SHP77 (cell line): Measurements from ENCODE around the gene ARL2BP.
"Not testable (repeated sequence)": the region's sequence is repeated elsewhere in the genome, so short reads cannot be mapped to it uniquely, and the experiment has no call there.

ENCODE experiments used
- DNase-seq, 2 experiments: peaks; one replicate each; lab custom pipeline; 2025; lab: John Stamatoyannopoulos, UW

ARL2BP gene

DNA sequence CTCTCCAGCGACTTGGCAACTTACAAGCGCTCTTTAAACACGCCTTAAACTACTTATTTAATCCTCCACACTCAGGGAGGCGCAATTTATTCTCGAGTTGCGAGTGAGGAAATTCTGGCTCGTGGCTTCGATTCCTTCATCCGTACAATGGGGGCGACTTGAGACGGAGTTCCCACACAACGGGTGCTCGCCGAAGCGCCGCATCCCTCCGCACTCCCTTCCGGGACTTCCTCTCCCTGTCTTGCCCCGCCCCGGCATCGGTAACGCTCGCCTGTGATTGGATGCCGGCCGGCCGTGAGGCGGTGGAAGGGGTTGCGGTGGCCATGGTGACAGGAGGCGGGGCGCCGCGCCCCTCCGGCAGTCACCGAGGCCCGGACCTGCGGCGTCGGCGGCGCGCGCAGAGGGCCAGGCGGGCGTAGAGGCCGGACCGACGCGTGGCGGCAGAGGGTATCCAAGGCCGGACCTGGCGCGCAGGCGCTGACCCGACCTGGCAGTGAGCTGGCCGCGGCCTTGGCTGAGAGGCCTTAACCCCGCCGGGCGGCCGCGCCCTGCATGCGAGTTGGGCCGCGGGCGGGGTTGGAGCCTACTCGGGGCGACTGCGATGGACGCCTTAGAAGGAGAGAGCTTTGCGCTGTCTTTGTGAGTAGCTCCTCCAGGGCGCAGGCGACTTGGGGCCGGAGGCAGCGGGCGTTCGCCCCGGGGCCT is at the start of gene ARL2BP:
TSS of gene ARL2BP (plus strand) at position 493 of the 705 bp plus-strand sequence. CDS start at position 602, 109 bp downstream.
- DNase-seq = peak; percentile 91 to 97

DNA sequence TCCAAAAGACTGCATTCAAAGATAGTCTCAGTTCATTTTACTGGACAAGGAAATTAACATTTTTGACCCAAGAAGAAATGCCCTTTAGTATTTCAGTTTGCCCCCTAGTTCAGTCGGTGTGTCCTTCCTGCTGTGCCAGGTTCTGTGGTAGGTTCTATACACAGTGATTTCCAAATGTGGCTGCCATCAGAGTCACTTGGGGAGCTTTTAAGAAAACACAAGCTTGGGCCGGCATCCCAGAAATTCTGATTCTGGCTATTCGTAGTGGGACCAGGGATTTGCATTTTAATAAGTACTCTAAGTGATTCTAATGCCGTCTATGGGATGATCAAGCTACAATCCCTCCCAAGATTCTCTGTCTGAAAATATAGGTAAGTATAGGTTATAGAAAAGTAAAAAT is 48.8 kb upstream of the ARL2BP start:
- DNase-seq = no peak

- no peak for DNase-seq
These were observed 48.3 kb upstream of the ARL2BP start for GRCh38 chr16:57196753-57197152.

DNA sequence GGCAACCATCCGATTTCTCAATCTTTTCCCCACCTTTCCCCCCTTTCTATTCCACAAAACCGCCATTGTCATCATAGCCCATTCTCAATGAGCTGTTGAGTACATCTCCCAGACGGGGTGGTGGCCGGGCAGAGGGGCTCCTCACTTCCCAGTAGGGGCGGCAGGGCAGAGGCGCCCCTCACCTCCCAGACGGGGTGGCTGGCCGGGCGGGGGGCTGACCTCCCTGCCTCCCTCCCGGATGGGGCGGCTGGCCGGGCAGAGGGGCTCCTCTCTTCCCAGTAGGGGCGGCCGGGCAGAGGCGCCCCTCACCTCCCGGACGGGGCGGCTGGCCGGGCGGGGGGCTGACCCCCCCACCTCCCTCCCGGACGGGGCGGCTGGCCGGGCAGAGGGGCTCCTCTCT is 44.7 kb upstream of the ARL2BP start:
- not testable (repeated sequence) for DNase-seq

DNA sequence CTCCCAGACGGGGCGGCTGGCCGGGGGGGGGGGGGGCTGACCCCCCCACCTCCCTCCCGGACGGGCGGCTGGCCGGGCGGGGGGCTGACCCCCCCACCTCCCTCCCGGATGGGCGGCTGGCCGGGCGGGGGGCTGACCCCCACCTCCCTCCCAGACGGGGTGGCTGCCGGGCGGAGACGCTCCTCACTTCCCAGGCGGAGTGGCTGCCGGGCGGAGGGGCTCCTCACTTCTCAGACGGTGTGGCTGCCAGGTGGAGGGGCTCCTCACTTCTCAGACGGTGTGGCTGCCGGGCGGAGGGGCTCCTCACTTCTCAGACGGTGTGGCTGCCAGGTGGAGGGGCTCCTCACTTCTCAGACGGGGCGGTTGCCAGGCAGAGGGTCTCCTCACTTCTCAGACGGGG is 44.1 kb upstream of the ARL2BP start:
- not testable (repeated sequence) for DNase-seq

DNA sequence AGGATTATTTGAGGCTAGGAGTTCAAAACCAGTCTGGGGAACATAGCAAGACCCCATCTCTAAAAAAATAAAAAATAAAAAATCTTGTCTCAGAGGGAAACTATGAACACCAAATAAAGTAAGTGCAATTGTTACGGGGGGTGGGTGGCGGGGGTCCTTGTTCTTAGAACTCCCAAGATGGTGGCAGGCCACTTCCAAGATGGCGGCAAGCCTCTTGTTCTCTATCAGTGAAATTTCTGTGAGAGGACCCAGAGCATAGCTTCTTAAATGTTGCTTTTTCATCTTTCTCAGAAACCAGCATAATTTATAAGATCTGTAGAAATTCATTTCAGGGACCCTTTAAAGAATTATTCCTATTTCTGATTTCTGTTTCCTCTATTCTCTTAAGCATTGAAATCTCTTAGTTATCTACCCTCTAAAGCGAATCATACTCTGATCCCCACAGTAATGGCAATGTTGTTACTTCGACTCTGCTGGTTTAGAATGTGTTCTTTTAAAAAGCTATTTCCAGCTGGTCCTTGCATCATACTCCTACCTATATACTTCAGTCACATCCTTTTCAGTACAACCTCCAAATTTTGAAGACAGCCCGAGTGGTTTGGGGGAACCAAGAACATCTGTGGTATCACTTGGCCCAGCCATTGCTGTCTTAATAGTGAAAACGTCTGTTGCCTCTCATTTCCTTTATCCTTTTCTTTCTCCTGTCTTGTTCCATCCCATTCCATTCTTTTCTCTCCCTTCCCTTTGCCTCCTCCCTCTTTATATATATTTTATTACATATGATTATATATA is 42.8 kb upstream of the ARL2BP start:
- no peak for DNase-seq

DNA sequence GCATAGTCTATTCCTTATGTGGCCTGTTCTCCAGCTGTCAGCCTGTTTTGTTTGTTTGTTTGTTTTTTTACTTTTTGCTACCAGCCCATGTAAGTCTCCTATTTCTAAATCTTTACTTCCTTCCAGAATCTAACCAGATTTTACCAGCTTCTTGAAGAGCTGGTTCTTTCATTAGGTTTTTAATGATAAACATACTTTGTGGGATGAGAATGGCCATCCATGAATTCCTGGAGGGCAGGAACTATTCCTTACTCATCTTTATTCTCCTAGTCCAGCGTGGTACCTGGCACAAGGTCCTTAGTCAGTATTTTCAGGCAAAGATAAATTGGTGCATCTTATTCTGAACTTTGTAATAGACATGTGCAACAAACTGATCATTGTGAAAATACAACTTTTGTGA is 41.6 kb upstream of the ARL2BP start:
- DNase-seq = no peak

DNA sequence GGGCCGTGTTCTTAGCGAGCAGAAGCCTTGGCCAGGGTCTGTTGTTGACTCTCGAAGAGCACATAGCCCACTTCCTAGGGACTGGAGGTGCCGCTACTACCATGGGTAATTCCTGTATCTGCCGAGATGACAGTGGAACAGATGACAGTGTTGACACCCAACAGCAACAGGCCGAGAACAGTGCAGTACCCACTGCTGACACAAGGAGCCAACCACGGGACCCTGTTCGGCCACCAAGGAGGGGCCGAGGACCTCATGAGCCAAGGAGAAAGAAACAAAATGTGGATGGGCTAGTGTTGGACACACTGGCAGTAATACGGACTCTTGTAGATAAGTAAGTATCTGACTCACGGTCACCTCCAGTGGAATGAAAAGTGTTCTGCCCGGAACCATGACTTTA is 40.4 kb upstream of the ARL2BP start:
- DNase-seq = no peak

DNA sequence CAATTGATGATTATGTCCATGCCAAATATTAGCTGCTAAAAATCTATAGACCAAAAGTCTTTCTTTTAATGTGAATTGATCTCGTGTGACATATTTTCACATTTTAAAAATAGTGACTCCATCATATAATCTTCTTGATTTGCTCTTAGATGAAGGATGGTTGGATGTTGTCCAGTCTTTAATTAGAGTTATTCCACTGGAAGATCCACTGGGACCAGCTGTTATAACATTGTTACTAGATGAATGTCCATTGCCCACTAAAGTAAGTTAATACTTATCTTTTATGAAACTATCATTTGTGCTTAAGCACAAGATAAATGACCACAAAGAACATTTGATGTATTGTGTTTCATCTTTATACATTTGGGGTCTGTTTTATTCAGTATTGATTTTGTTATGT is 36.1 kb upstream of the ARL2BP start:
- no peak for DNase-seq

- no peak for DNase-seq
These were observed 35.3 kb upstream of the ARL2BP start for GRCh38 chr16:57209780-57210179.

- no peak for DNase-seq
These were observed 31.6 kb upstream of the ARL2BP start for GRCh38 chr16:57213462-57213861.

GRCh38 chr16:57216968-57217367 is 28.1 kb upstream of the ARL2BP start:
- no peak for DNase-seq

DNA sequence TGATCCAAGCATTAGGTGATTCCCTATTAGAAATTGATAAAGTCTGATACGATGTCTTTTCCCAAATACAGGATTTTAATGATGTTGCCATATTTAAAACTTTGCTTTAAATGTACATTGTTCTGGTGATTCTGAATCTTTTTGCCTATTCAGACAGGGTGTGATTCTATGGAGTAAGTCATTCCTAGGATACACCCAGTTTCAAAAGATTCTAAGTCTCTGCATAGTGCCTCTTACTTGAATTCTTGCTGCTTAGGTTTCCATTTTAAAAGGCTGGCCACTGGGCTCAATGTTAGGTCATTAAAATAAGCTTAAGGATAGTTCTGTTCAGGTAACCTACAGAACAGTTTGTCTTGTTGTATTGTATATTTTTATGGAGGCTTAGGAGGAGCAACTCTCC is 22.0 kb upstream of the ARL2BP start:
- DNase-seq = no peak

- no peak for DNase-seq
These were observed 20.3 kb upstream of the ARL2BP start for GRCh38 chr16:57224651-57225335.

DNA sequence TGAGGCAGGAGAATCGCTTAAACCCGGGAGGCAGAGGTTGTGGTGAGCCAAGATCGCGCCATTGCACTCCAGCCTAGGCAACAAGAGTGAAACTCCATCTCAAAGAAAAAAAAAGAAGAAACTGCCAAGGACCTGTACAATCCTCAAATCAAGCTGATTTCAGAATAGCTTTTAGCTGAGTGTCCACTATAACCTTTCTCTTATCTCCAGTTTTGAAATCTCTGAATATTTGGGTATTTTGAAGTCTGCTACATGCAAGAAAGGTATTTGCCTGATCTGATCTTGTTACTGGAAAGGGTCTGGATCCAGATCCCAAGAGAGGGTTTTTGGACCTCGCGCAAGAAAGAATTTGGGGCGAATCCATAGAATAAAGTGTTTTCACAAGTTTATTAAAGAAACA is 19.1 kb upstream of the ARL2BP start:
- no peak for DNase-seq

GRCh38 chr16:57226701-57227621 is 18.1 kb upstream of the ARL2BP start:
- DNase-seq = no peak

DNA sequence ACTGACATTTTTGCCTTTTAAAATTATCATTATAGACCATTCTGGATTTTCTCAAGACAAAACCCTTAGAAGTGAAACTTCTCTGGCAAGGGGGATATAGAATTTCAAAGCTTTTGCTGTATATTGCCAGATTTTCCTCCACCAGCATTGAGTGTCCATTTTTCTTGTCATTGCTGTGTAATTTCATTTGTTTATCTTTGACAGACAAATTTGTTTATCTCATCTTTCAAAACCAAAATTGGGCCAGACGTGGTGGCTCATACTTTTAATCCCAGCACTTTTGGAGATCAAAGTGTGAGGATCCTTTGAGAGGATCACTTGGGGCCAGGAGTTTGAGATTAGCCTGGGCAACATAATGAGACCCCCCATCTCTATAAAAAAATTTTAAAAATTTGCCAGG is 16.0 kb upstream of the ARL2BP start:
- no peak for DNase-seq

- no peak for DNase-seq
These were observed 13.2 kb upstream of the ARL2BP start for GRCh38 chr16:57231821-57232350.

DNA sequence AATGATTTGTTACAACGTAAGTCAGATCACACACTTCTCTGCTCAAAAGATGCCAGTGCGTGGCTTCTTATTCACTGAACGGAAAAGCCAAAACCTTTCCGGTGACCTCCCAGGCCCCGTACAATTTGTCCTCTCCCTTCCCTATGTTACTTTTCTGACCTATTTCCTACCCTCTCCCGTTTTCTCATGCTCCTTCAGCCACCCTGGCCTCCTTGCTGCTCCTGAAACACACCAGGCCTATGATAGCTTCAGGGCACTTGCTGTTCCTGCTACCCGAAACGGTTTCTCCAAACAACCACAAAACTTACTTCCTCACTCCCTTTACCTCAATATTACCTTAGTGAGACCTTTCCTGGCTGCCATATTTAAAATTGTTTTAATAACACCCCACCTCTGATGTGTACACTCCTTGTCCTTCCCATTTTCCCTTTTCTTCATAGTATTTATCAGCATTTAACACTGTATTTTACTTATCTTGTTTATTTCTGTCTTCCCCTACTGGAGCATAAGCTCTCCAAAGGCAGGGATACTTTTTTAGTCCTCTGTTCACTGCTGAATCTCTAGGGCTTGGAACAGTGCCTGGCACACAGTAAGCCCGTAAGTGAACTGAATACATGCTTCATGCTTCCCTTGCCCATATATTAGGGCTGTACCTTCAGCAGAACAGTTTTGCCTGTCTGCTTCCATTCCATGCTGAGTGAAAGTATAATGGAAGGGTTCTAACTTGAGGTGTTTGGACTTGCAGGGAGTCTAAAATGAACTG is 10.9 kb upstream of the ARL2BP start:
- DNase-seq = no peak

DNA sequence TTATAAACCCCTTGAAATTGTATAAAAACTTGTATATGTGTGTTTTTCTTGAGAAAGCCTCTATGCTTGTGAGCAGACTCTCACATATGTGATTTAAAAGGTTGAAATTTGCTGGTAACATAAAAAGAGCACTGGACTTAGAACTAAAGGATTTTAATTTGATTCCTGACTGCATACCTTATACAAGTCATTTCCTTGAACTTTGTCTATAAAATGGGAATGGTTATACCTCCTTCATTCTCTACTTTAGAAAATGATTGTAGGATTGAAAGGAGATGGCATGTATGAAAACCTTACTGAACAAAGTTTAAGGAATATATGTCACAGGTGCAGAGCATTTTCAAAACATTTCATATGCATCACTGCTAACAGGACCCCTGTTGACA is 10.4 kb upstream of the ARL2BP start:
- no peak for DNase-seq
